Ishikawa (cell line): ENCODE measurements around the gene DUSP16.

Experiments
- CREB1 ChIP-seq: IDR thresholded peaks from 2 replicates; pipeline ENCODE4 v1.6.1; 2012; ENCODE audit warnings: low read depth
- EP300 ChIP-seq: IDR thresholded peaks from 2 replicates; pipeline ENCODE4 v1.6.1; 2012; ENCODE audit warnings: borderline replicate concordance
- FOXM1 ChIP-seq: IDR thresholded peaks from 2 replicates; pipeline ENCODE4 v1.6.1; 2012; ENCODE audit warnings: low read depth, borderline replicate concordance
- MAX ChIP-seq: IDR thresholded peaks from 2 replicates; pipeline ENCODE4 v1.6.1; 2012
- REST ChIP-seq: IDR thresholded peaks from 2 replicates; pipeline ENCODE4 v1.6.1; 2012; ENCODE audit warnings: low read depth, mild to moderate bottlenecking
- TAF1 ChIP-seq: IDR thresholded peaks from 2 replicates; pipeline ENCODE4 v1.6.1; 2012; ENCODE audit warnings: low read depth, mild to moderate bottlenecking
- ZBTB7A ChIP-seq: IDR thresholded peaks from 2 replicates; pipeline ENCODE4 v1.6.1; 2012; ENCODE audit warnings: low read depth

GRCh38 chr12:12572659-12573058, 10.0 kb upstream of the DUSP16 start:
- TF ChIP-seq TAF1: no peak
- no peak for TF ChIP-seq EP300
- TF ChIP-seq REST: no peak
- no peak for TF ChIP-seq FOXM1
- no peak for TF ChIP-seq ZBTB7A
- no peak for TF ChIP-seq MAX
- TF ChIP-seq CREB1: no peak
